DND-41 (cell line): ENCODE data around the gene DPYD.

Source experiments
- CTCF ChIP-seq: IDR thresholded peaks from 2 replicates; pipeline ENCODE4 v1.5.1; 2012; ENCODE audit warnings: borderline replicate concordance, low read length, moderate library complexity, mild to moderate bottlenecking; ENCODE audit not compliant: poor library complexity, severe bottlenecking; ENCODE audit errors: extremely low read depth
- EZH2 ChIP-seq: IDR thresholded peaks from 3 replicates; pipeline ENCODE4 v1.6.1; 2012; ENCODE audit warnings: borderline replicate concordance, low read depth, mild to moderate bottlenecking, moderate library complexity, low read length, inconsistent platforms; ENCODE audit not compliant: severe bottlenecking

DNA sequence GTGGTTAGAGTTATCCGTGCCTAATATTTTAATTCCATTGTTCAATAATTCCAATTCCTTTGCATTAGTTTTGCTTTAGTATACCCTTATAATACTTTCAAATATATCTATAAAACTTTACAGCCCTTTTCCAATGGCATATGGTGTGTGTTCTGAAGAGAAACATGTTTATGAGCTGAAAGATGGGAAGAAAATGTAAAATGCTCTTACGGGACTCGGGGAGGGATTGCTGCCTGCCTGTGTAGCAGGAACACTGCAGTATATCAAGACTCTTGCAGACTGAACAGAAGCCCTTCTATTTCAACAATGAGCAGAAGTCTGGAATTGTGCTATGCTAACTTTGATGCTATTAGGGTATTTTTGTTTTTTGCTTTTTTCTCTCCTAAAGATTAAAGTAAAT lies 792.4 kb downstream of the DPYD start:
- TF ChIP-seq CTCF (no peak), EZH2 (no peak)
